Osteoblast (primary cell): ENCODE data around the gene NUDT3. TPM values are rescaled to one million over a fixed set of nuclear protein-coding genes. Genes with fewer than 3 reads are reported as not detected.
A peak's percentile ranks its signal among the peaks of the same experiment; 100 is the strongest.

Source experiments
- DNase-seq: peaks from one replicate; pipeline ENCODE4 v3.0.0; 2011; ENCODE audit warnings: low spot score, mixed read lengths; ENCODE audit not compliant: insufficient read length; ENCODE audit errors: missing footprints
- H2AFZ ChIP-seq: 2 replicates; pipeline ENCODE4 v1.6.0; 2011; ENCODE audit warnings: mild to moderate bottlenecking, low read length
- H3K27ac ChIP-seq: 2 replicates; pipeline ENCODE4 v1.5.1; 2011; ENCODE audit warnings: mild to moderate bottlenecking, low read depth, low read length, moderate library complexity
- H3K27me3 ChIP-seq: 2 replicates; pipeline ENCODE4 v1.6.0; 2012; ENCODE audit warnings: mild to moderate bottlenecking, control low read depth, inconsistent platforms, low read length, moderate library complexity; ENCODE audit not compliant: insufficient read depth
- H3K36me3 ChIP-seq: 2 replicates; pipeline ENCODE4 v1.5.1; 2011; ENCODE audit warnings: mild to moderate bottlenecking, low read length, control low read depth, moderate library complexity; ENCODE audit not compliant: insufficient read depth
- H3K4me1 ChIP-seq: 2 replicates; pipeline ENCODE4 v1.5.1; 2011; ENCODE audit warnings: mild to moderate bottlenecking, low read length, control low read depth, moderate library complexity; ENCODE audit not compliant: insufficient read depth
- H3K4me2 ChIP-seq: 2 replicates; pipeline ENCODE4 v1.6.0; 2011; ENCODE audit warnings: mild to moderate bottlenecking, low read length; ENCODE audit not compliant: insufficient read depth
- H3K4me3 ChIP-seq: fragments of 200-600 bp; sonication (generic); 3 replicates; pipeline ENCODE4 v1.5.1; 2012; ENCODE audit warnings: mild to moderate bottlenecking, low read length, inconsistent platforms; ENCODE audit not compliant: insufficient read depth
- H3K79me2 ChIP-seq: 2 replicates; pipeline ENCODE4 v1.6.0; 2012; ENCODE audit warnings: mild to moderate bottlenecking, low read length, control low read depth, inconsistent platforms; ENCODE audit not compliant: insufficient read depth
- H3K9me3 ChIP-seq: 2 replicates; pipeline ENCODE4 v1.5.1; 2011; ENCODE audit warnings: low read depth, low read length, control low read depth
- H4K20me1 ChIP-seq: 2 replicates; pipeline ENCODE4 v1.6.0; 2012; ENCODE audit warnings: mild to moderate bottlenecking, low read length, control low read depth; ENCODE audit not compliant: insufficient read depth
- CTCF ChIP-seq: IDR thresholded peaks from 2 replicates; pipeline ENCODE4 v1.5.1; 2011; ENCODE audit warnings: mild to moderate bottlenecking, low read depth, low read length, moderate library complexity; ENCODE audit errors: extremely low read depth
- small RNA-seq: library from RNA; depleted of rRNA; stranded (forward); fragments of <200 nt; gene quantifications from one replicate; pipeline ENCODE3, GENCODE V24; 2012
- total RNA-seq: library from RNA; depleted of rRNA; stranded (reverse); fragments of >200 nt; gene quantifications from 2 replicates; pipeline ENCODE4 v1.2.3, GENCODE V29; 2012

NUDT3 gene
- total RNA-seq, 1 donor = 37.6 TPM

- H3K36me3 ChIP-seq = no peaks in the 10 kb centered on the region
- no peak overlapping the region for H3K27ac ChIP-seq
Observed at GRCh38 chr6:34230653-34231371, 161.7 kb downstream of the NUDT3 start.

GRCh38 chr6:34229877-34230276 is 162.6 kb downstream of the NUDT3 start:
- H2AFZ ChIP-seq = no peak overlapping the region
- no peak for DNase-seq
- no peak overlapping the region for H3K27ac ChIP-seq
- H3K27me3 ChIP-seq = no peaks in the 10 kb centered on the region
- no peak overlapping the region for H3K4me3 ChIP-seq
- no peak for TF ChIP-seq CTCF
- H3K9me3 ChIP-seq = no peaks in the 10 kb centered on the region
- H3K79me2 ChIP-seq = no peaks in the 10 kb centered on the region
- peaks cover 4% of the 10 kb centered on the region for H3K4me1 ChIP-seq
- H3K4me2 ChIP-seq = no peak overlapping the region
- no peaks in the 10 kb centered on the region for H4K20me1 ChIP-seq
- no peaks in the 10 kb centered on the region for H3K36me3 ChIP-seq

More at GRCh38 chr6:34230653-34231371, 161.7 kb downstream of the NUDT3 start:
- Histone ChIP-seq H2AFZ (no peak overlapping the region), H3K4me1 (peaks cover 4% of the 10 kb centered on the region), H4K20me1 (no peaks in the 10 kb centered on the region), H3K27me3 (no peaks in the 10 kb centered on the region), H3K79me2 (no peaks in the 10 kb centered on the region), H3K9me3 (no peaks in the 10 kb centered on the region), H3K4me3 (no peak overlapping the region), H3K4me2 (no peak overlapping the region)
- DNase-seq = peak; percentile 82
- TF ChIP-seq CTCF = no peak

Small RNA genes within 50 kb of the gene (small RNA-seq; reads per million reads assigned to genes)
- not detected for gene MIR6835

Other genes with a start within 250 kb of the NUDT3 start
- 0.36 TPM in 1 of 2 replicates, not detected in the other for gene GRM4, start 246.6 kb downstream of the NUDT3 start, total RNA-seq
- 59.4 and 82.8 TPM in 2 replicates for gene HMGA1, start 155.8 kb downstream of the NUDT3 start, total RNA-seq
- gene SMIM29, start 143.7 kb downstream of the NUDT3 start, total RNA-seq = 35.1 and 44.2 TPM in 2 replicates
- 1,993 and 2,228 TPM in 2 replicates for gene RPS10, start 33.4 kb upstream of the NUDT3 start, total RNA-seq
- not detected in 2 replicates for gene PACSIN1, start 73.4 kb upstream of the NUDT3 start, total RNA-seq
- 0.29 TPM in 1 of 2 replicates, not detected in the other for gene SPDEF, start 163.7 kb upstream of the NUDT3 start, total RNA-seq